ENCODE data around the gene SLC5A6. TPM values are rescaled to one million over a fixed set of nuclear protein-coding genes. Genes with fewer than 3 reads are reported as not detected.

Gene SLC5A6
- total RNA-seq, 2 donors from 2014 or later, result 33.8 to 72.0 TPM

- Mint-ChIP-seq H3K27ac (no peak overlapping the region), H3K36me3 (ENCODE audit: low read depth) (no peaks in the 10 kb centered on the region), H3K4me1 (no peaks in the 10 kb centered on the region)
These were observed 52.8 kb downstream of the SLC5A6 start for GRCh38 chr2:27159271-27159670.

GRCh38 chr2:27158468-27158867 lies 53.6 kb downstream of the SLC5A6 start:
- Mint-ChIP-seq H3K4me1 (no peaks in the 10 kb centered on the region), H3K27me3 (peaks cover 3% of the 10 kb centered on the region), H3K36me3 (ENCODE audit: low read depth) (no peaks in the 10 kb centered on the region), H3K4me3 (no peak overlapping the region), H3K9me3 (no peaks in the 10 kb centered on the region), H3K27ac (peak overlapping the region; percentile 39)
- ATAC-seq (replicated peaks), result no peak

More at GRCh38 chr2:27159271-27159670, 52.8 kb downstream of the SLC5A6 start:
- no peak for ATAC-seq (replicated peaks)
- no peak overlapping the region for H3K4me3 Mint-ChIP-seq
- no peaks in the 10 kb centered on the region for H3K9me3 Mint-ChIP-seq
- peaks cover 3% of the 10 kb centered on the region for H3K27me3 Mint-ChIP-seq

GRCh38 chr2:27155069-27155520 lies 57.0 kb downstream of the SLC5A6 start:
- H3K9me3 Mint-ChIP-seq, result no peaks in the 10 kb centered on the region
- no peaks in the 10 kb centered on the region for H3K36me3 Mint-ChIP-seq (ENCODE audit: low read depth)
- ATAC-seq (replicated peaks), result no peak

DNA sequence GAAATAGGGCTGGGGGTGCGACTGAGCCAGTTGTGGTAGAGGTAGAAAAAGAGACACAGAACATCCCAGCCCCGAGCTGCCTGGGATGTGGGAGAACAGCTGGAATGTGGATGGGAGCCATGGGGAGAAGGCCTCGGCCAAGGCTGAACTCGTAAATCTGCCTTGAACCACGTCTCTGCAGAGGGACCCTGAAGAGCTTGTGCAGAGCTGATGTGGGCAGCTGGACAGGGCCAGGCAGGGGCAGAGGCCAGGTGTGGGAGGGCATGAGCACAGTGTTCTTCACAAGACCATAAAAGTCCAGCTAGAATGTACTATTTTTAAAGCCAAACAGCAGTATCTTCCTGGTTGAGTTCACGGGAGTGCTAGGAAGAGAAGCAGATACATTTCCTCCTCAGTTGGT lies 57.6 kb downstream of the SLC5A6 start:
- no peak for ATAC-seq (replicated peaks)
- no peak overlapping the region for H3K27ac Mint-ChIP-seq

More at GRCh38 chr2:27155069-27155520, 57.0 kb downstream of the SLC5A6 start:
- Mint-ChIP-seq H3K27ac (no peak overlapping the region), H3K4me3 (no peak overlapping the region), H3K27me3 (peaks cover 3% of the 10 kb centered on the region), H3K4me1 (no peaks in the 10 kb centered on the region)

DNA sequence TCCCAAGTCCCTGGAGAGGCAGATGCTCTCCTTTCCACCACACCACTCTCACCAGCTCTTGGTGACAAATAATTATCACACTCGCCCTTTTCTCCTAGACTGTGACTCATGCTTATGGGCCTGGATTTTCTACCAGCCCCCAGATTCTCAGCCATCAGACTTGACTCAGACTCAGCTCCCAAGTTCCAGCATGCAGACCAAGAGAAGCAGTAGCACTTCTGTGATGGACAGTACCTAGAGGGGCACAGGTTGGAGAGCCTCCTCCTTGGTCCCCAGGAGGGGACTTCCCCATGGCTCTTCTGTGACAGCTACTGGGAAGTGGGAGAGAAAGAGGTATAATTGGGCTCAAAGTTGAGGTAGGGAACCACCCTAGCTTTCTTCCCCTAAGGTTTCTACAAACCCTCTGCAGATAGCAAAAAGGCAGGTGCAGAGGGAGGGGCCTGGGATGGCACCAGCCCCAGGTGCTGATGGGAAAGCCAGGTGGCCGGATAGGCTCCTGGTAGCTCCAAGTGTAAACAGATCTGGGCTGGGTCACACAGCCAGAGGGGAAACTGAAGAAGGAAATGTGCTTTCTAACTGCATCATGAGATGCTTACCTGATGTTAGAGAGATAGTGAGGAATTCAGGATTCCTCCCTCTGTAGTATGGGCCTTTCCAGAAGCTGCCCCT lies 59.1 kb downstream of the SLC5A6 start:
- Mint-ChIP-seq H3K4me3 (no peak overlapping the region), H3K36me3 (ENCODE audit: low read depth) (no peaks in the 10 kb centered on the region), H3K27ac (no peak overlapping the region), H3K27me3 (peaks cover under 1% of the 10 kb centered on the region), H3K4me1 (no peaks in the 10 kb centered on the region), H3K9me3 (no peaks in the 10 kb centered on the region)
- ATAC-seq (replicated peaks), result peak; percentile 61

More for the DNA sequence above, 57.6 kb downstream of the SLC5A6 start:
- H3K4me3 Mint-ChIP-seq, result no peak overlapping the region
- H3K36me3 Mint-ChIP-seq (ENCODE audit: low read depth), result no peaks in the 10 kb centered on the region
- H3K4me1 Mint-ChIP-seq, result no peaks in the 10 kb centered on the region
- H3K27me3 Mint-ChIP-seq, result peaks cover 3% of the 10 kb centered on the region
- H3K9me3 Mint-ChIP-seq, result no peaks in the 10 kb centered on the region

DNA sequence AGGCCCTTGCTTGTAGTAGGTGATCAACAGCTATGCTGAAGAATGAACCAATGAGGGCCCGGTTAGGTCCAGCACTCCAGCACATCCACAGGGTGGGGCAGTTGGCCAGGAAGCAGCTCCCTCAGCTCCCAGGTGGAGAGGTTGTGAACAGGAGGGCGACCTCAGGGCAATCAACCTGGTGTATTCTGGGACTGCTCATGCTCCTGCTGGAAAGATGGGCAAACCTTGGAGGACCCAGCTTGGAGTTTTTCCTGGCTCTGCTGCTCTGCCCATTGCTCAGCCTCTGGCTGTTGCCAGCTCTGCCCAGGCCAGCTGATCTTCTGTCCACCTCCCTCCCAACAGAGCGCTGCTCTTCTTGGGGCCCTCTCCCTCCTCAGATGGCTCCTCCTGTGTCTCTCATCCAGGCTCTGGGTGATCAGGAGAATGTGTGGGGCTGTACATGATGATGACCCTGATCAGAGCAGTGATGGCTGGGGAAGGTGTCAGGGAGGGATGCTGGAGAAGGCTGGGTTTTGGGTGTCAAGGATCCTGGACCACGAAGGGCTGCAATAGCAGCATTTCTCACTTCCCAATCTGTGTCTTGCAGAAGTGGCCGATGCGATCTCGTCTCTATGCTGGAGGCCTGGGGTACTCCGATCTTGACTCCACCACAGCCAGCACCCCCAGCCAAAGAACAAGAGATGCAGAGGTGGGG lies 59.8 kb downstream of the SLC5A6 start:
- Mint-ChIP-seq H3K9me3 (no peaks in the 10 kb centered on the region), H3K27me3 (peaks cover 3% of the 10 kb centered on the region), H3K36me3 (ENCODE audit: low read depth) (no peaks in the 10 kb centered on the region), H3K27ac (no peak overlapping the region), H3K4me3 (no peak overlapping the region), H3K4me1 (no peaks in the 10 kb centered on the region)
- ATAC-seq (replicated peaks), result no peak

DNA sequence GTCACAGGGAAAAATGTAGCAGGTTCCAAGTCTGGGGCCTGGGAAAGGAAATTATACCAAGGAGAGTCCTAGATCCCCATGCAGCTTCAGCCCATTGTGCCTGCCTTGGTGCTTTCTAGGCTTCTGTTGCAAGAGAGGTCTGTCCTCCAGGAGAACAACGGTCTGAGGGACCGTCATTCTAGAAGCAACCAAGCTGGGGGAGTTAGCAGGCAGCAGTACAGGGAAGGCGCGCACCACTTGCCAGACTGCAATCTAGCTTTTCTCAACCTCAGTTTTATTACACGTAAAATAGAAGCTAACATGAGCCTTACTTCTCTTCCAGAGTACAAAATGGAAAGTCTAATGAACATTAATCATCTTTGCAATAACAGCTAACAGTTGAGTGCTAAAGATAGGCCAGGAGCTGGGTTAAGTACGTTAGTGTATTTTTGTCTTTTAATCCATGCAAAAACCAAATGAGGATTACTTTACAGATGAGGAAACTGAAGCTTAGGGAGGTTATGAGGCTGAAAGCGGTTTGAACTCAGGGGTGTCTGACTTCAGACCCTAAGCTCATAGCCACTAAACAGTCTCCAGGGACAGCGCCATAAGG lies 61.3 kb downstream of the SLC5A6 start:
- ATAC-seq (replicated peaks), result no peak
- H3K4me1 Mint-ChIP-seq, result no peaks in the 10 kb centered on the region
- H3K9me3 Mint-ChIP-seq, result no peaks in the 10 kb centered on the region
- no peak overlapping the region for H3K27ac Mint-ChIP-seq
- H3K36me3 Mint-ChIP-seq (ENCODE audit: low read depth), result no peaks in the 10 kb centered on the region
- no peak overlapping the region for H3K4me3 Mint-ChIP-seq
- peaks cover 3% of the 10 kb centered on the region for H3K27me3 Mint-ChIP-seq

Other genes with a start within 250 kb of the SLC5A6 start
- 1 to 10 TPM; 3.4 to 4.2 TPM for gene MAPRE3, start 241.6 kb downstream of the SLC5A6 start, total RNA-seq
- gene TMEM214, start 179.3 kb downstream of the SLC5A6 start, total RNA-seq, result 10 to 100 TPM; 73.3 to 81.5 TPM
- gene AGBL5, start 160.6 kb downstream of the SLC5A6 start, total RNA-seq, result 10 to 100 TPM; 13.1 to 14.3 TPM
- gene OST4, start 140.6 kb downstream of the SLC5A6 start, total RNA-seq, result 100 to 1,000 TPM; 286 to 313 TPM
- gene EMILIN1, start 133.7 kb downstream of the SLC5A6 start, total RNA-seq, result under 1 TPM; 0.42 to 0.93 TPM
- gene KHK, start 125.5 kb downstream of the SLC5A6 start, total RNA-seq, result 10 to 100 TPM in 1 of 2 donors, 1 to 10 TPM in 1; 5.9 to 10.5 TPM
- gene CGREF1, start 93.1 kb downstream of the SLC5A6 start, total RNA-seq, result 1 to 10 TPM; 3.7 to 4.6 TPM
- gene ABHD1, start 88.5 kb downstream of the SLC5A6 start, total RNA-seq, result under 1 TPM; 0.17 to 0.40 TPM
- 10 to 100 TPM; 38.0 to 67.1 TPM for gene PREB, start 77.6 kb downstream of the SLC5A6 start, total RNA-seq
- gene PRR30, start 72.9 kb downstream of the SLC5A6 start, total RNA-seq, result not detected
- gene TCF23, start 63.3 kb downstream of the SLC5A6 start, total RNA-seq, result not detected
- 10 to 100 TPM; 45.9 to 59.2 TPM for gene ATRAID, start 227 bp downstream of the SLC5A6 start, total RNA-seq
- 100 to 1,000 TPM in 1 of 2 donors, 10 to 100 TPM in 1; 54.0 to 106 TPM for gene CAD, start 5.1 kb upstream of the SLC5A6 start, total RNA-seq
- gene SLC30A3, start 50.8 kb upstream of the SLC5A6 start, total RNA-seq, result under 1 TPM in 1 of 2 donors, not detected in 1; 0.50 TPM
- not detected for gene DNAJC5G, start 63.2 kb upstream of the SLC5A6 start, total RNA-seq
- gene TRIM54, start 70.2 kb upstream of the SLC5A6 start, total RNA-seq, result under 1 TPM in 1 of 2 donors, not detected in 1; 0.13 TPM
- 1 to 10 TPM; 1.7 to 2.4 TPM for gene UCN, start 96.2 kb upstream of the SLC5A6 start, total RNA-seq
- 10 to 100 TPM; 77.2 to 89.2 TPM for gene MPV17, start 110.8 kb upstream of the SLC5A6 start, total RNA-seq
- gene GTF3C2, start 144.5 kb upstream of the SLC5A6 start, total RNA-seq, result 10 to 100 TPM; 67.2 to 85.8 TPM
- 10 to 100 TPM; 34.7 to 42.9 TPM for gene EIF2B4, start 158.1 kb upstream of the SLC5A6 start, total RNA-seq
- gene SNX17, start 158.3 kb upstream of the SLC5A6 start, total RNA-seq, result 10 to 100 TPM; 59.0 to 90.4 TPM
- gene ZNF513, start 168.5 kb upstream of the SLC5A6 start, total RNA-seq, result 10 to 100 TPM; 10.8 to 16.2 TPM
- gene PPM1G, start 197.3 kb upstream of the SLC5A6 start, total RNA-seq, result 100 to 1,000 TPM in 1 of 2 donors, 10 to 100 TPM in 1; 67.0 to 158 TPM
- 10 to 100 TPM; 65.2 to 76.1 TPM for gene NRBP1, start 216.4 kb upstream of the SLC5A6 start, total RNA-seq
- gene KRTCAP3, start 230.1 kb upstream of the SLC5A6 start, total RNA-seq, result 1 to 10 TPM; 2.6 to 5.0 TPM

Measured in activated T-helper 17 cell treated with anti-CD3 and anti-CD28 coated beads, Interleukin-2, amount 50 U/mL, for 72 hours (primary cell).